CD4-positive, alpha-beta T cell treated with Interleukin-1 beta for 1 hour (primary cell): ENCODE measurements around the gene PTBP1.

Experiments used
- DNase-seq, 2 donors: peaks; one replicate each; pipeline ENCODE4 v3.0.0-alpha.2; 2020 to 2022

Gene PTBP1

GRCh38 chr19:798415-799075 is 1.3 kb downstream of the PTBP1 start:
- DNase-seq = no peak

- no peak for DNase-seq
These were observed 2.0 kb downstream of the PTBP1 start for GRCh38 chr19:799076-799881.

DNA sequence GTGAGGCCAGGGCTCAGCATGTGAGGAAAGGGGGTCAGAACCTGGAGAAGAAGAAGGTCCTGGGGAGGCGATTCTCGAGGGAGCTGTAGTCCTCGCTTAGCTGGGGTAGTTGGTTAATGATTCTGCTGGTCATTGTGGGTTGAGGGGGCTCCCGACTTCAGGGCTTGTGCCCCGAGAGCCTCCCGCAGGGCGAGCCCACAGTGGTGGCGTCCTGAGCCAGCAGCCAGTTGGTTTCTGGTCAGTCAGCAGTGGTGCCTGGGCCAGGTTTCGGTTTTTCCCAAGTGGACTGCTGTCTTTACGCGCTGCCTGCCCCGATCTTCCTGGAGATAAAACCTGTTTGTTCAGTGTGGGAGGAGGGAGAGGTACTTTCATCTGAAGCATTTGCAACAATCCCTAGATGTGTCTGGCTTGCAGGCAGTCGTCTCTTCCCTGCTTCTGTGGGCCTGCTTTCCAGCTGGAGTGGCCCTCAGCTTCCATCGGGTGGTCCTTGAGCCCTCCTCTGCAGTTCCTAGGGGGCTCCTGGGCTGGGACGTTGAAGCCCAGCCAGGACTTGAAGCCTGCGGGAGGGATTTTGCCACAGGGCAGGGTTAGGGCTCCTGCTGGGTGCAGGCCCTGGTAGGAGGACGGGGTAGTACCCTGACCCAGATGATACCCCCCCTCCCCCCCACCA is 3.2 kb downstream of the PTBP1 start:
- no peak for DNase-seq

DNA sequence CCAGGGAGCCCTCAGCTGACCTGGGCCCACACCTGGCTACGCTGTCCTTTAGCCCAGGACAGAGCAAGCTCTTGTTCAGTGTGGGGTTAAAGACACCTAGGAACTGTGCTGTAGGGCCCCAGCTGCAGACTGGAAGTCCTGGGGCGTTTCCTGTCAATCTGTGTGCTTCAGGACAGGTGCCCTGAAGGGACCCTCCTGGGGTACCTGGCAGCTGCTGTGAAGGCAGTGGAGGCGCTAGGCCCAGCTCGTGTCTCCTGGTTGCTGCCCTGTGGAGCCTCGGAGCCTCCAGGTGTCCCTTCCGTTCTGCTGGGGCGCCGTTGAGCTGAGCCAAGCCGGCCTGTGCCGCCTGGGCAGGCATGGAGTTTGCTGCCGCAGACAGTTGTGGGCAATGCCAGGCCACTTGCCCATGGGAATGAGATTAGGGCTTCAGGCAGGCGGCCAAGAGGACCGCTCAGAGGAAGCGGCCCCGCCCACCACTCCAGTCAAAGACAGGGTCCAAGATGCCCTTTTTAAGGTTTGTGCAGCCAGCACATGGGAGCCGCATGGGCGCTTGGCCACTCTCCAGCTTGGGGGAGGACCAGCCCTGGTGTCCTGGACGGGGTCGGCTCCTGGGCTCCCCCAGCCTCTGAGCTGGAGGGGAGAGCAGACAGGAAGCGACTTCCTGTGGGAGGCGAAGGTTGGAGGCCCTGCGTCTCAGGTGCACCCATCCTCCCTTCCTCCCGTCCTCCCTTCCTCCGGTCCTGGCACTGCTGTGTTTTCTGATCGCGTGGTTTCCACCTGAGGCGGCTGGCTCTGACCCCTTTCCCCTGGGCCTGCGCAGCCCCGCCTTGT is 4.0 kb downstream of the PTBP1 start:
- DNase-seq = no peak

- DNase-seq = no peak
These were observed 4.7 kb downstream of the PTBP1 start for GRCh38 chr19:801861-802497.

- DNase-seq = no peak
These were observed 5.3 kb downstream of the PTBP1 start for GRCh38 chr19:802498-803098.

- DNase-seq = no peak
These were observed 5.9 kb downstream of the PTBP1 start for GRCh38 chr19:803099-803561.

DNA sequence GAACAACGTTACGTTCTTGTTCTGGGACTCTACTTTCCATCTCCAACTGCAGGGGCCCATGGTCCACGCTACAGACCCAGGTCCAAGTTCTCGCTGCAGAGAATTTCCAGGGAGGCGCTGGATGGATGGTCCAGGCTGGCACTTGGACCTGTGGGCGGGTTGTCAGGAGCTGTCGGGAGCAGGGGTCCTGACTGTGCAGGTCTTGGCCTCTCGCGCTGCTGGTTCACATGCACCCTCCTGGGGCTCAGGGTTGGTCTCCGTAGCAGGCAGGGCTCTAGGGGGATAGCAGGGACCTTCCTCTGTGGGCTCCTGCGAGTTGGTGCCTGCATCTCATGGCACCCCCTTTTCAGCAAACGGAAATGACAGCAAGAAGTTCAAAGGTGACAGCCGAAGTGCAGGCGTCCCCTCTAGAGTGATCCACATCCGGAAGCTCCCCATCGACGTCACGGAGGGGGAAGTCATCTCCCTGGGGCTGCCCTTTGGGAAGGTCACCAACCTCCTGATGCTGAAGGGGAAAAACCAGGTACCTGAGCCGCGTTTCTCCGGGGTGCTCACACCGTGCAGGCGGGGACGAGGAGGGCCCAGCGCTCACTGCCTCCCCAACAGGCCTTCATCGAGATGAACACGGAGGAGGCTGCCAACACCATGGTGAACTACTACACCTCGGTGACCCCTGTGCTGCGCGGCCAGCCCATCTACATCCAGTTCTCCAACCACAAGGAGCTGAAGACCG is 6.6 kb downstream of the PTBP1 start:
- no peak for DNase-seq

DNA sequence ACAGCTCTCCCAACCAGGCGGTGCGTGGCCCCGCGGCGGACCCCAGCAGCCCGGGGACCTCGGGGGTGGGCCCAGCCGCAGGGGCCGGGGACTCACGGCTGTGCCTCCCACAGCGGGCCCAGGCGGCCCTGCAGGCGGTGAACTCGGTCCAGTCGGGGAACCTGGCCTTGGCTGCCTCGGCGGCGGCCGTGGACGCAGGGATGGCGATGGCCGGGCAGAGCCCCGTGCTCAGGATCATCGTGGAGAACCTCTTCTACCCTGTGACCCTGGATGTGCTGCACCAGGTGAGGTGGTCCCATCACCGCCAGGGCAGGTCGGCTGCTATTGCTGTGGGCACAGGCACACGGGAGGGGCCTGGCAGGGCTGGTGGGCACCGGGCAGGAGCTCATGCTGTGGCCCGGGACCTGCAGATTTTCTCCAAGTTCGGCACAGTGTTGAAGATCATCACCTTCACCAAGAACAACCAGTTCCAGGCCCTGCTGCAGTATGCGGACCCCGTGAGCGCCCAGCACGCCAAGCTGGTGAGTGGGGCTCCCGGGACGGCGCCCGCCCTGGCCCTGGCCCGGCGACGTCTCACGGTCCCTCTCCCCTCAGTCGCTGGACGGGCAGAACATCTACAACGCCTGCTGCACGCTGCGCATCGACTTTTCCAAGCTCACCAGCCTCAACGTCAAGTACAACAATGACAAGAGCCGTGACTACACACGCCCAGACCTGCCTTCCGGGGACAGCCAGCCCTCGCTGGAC is 7.3 kb downstream of the PTBP1 start:
- DNase-seq = no peak

GRCh38 chr19:805166-805551 is 7.9 kb downstream of the PTBP1 start:
- no peak for DNase-seq

DNA sequence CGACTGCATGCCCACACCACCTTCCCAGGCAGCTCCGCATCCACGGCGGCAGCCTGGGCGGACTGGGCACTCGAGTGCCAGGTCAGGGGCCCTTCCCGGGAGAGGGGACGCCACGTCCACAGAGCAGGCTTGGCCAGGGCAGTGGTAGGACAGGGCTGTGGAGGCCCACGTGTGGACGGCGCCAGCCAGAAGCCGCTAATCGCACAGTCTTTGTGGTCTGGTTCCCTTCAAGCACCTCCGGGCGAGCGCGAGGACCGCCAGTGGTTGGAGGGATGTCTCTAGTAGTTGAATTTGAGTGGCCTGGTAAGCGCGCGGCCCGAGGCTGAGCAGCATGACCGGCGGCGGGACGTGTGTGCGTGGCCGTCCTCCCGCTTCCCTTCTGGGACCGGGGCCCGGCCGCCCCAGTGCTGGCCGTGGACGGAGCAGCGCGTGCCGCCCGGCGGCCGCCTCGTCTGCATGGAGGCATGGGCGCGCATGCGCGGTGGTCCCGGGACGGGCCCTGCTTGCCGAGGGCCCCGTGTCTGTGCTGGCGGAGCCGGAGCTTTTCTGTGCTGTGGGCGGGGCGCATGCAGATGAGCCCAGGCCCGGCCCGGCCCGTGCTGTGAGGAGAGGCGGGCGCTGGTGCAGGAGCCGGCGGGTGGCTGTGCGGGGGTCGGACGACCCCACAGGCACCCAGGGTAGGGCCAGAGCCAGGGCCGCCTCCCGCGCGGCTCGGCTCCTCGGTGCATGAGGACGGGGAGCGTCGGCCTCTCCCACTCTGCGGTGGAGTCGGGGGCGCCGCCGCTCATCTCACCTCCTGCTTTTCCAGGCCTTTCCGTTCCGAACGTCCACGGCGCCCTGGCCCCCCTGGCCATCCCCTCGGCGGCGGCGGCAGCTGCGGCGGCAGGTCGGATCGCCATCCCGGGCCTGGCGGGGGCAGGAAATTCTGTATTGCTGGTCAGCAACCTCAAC is 8.6 kb downstream of the PTBP1 start:
- no peak for DNase-seq

- no peak for DNase-seq
These were observed 9.7 kb downstream of the PTBP1 start for GRCh38 chr19:806815-807421.

DNA sequence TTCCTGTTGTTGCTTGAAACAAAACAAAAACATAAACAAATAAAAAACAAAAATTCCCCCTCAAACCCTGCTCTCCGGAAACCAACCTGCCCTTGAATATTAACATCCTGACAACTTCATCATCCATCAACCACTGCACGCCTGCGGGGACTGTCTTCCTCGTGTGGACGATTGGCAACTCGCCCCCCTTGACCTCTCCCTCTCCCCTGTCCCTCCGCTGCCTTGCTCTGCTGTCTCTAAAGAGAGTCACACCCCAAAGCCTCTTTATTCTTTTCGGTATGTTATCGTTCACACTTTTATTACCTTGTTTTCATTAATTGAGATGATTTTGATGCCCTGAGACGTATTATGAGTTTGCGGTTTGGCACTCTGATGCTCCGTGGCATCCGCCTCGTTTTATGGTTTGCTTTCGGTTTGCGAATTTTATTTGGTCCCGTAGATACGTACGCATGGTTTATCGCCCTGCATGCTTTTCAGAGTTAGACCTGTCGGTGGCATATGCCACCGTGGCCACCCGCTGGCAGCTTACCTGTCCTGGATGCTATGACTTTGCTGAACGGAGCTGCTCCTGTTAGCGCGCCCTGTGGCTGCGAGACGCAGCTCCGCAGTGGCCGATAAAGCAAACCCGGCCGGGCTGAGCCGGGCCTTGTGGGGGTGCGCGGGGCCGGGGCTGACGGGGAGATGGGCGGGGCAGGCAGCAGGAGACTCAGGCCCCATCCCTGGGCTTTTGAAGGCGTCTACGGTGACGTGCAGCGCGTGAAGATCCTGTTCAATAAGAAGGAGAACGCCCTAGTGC is 10.6 kb downstream of the PTBP1 start:
- DNase-seq = no peak

DNA sequence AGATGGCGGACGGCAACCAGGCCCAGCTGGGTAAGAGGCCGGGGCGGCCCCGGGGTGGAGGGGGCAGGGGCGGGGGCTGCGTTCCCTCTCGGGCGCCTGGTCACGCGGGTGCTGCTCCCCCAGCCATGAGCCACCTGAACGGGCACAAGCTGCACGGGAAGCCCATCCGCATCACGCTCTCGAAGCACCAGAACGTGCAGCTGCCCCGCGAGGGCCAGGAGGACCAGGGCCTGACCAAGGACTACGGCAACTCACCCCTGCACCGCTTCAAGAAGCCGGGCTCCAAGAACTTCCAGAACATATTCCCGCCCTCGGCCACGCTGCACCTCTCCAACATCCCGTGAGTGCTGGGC is 11.1 kb downstream of the PTBP1 start:
- no peak for DNase-seq

- no peak for DNase-seq
These were observed 13.0 kb downstream of the PTBP1 start for GRCh38 chr19:810077-810855.

GRCh38 chr19:810883-811489 is 13.7 kb downstream of the PTBP1 start:
- DNase-seq = no peak

DNA sequence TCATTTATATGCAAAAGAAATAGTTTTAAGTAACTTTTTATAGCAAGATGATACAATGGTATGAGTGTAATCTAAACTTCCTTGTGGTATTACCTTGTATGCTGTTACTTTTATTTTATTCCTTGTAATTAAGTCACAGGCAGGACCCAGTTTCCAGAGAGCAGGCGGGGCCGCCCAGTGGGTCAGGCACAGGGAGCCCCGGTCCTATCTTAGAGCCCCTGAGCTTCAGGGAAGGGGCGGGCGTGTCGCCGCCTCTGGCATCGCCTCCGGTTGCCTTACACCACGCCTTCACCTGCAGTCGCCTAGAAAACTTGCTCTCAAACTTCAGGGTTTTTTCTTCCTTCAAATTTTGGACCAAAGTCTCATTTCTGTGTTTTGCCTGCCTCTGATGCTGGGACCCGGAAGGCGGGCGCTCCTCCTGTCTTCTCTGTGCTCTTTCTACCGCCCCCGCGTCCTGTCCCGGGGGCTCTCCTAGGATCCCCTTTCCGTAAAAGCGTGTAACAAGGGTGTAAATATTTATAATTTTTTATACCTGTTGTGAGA is 14.3 kb downstream of the PTBP1 start:
- DNase-seq = no peak
